K562 treated with DMSO at 1 percent for 12 hours (cell line): ENCODE data around the gene USP50. TPM values are rescaled to one million over a fixed set of nuclear protein-coding genes. Genes with fewer than 3 reads are reported as not detected.

Experiments used
- total RNA-seq: library from RNA; unstranded; fragments of 300-600 nt; gene quantifications from 2 replicates; pipeline ENCODE4 v1.2.3, GENCODE V29; 2022; ENCODE audit not compliant: insufficient read depth

The USP50 gene
- not detected in 2 replicates for total RNA-seq

DNA sequence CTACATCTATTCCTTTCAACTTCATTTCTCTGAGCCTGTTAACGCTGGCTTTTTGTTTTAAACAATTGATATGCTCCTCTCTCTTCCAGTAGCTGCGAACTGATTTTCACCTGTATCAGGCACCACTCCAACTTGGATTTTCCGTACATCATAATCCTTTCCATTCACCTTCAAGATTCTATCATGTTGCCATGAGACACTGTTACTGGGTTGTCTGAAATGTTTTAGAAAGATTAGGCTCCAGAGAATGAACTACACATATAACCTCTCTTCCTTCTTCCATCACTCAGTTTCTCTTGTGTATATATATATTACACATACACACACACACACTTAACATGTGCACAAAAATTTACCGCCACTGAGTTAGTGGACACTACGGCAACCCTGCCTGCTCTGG lies at the start of gene USP50:
Gene USP50, minus strand, starts transcription at position 101 of the 400 bp plus-strand sequence. CDS start 141 bp downstream, outside the sequence.

Other genes starting within 250 kb of the USP50 start
- 5.9 and 21.7 TPM in 2 replicates for gene GABPB1, start 191.5 kb downstream of the USP50 start, total RNA-seq
- gene USP8, start 122.3 kb downstream of the USP50 start, total RNA-seq: 30.9 and 51.3 TPM in 2 replicates
- 6.9 and 29.2 TPM in 2 replicates for gene TRPM7, start 140.1 kb upstream of the USP50 start, total RNA-seq
- gene SPPL2A, start 219.0 kb upstream of the USP50 start, total RNA-seq: 23.9 and 56.9 TPM in 2 replicates